SKM-1 treated with dmso at 0.1 percent for 144 hours (cell line): ENCODE results near the gene TMEM123.

Source experiments
- DNase-seq: peaks from one replicate; lab custom pipeline; 2025; ENCODE audit not compliant: unreplicated experiment; lab: John Stamatoyannopoulos, UW

The TMEM123 gene

DNA sequence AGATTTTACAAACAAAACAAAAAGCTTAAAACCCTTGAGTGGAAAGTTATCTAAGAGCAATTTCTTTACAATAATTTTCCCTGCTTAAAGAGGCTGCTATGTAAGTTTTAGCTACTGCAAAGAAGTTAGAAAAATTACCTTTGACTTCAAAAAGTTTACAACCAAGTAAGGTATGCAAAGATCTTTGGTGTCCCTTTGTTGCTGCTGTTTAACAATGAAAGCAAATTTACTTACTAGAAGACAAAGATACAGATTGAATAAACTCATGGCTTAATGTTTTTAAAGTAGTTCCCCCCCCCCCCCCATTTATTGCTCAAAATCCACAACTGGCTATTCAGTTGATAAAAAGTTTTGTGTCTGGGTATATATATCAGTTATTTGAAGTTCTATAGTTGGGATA, 26.0 kb downstream of the TMEM123 start:
- DNase-seq: no peak

DNA sequence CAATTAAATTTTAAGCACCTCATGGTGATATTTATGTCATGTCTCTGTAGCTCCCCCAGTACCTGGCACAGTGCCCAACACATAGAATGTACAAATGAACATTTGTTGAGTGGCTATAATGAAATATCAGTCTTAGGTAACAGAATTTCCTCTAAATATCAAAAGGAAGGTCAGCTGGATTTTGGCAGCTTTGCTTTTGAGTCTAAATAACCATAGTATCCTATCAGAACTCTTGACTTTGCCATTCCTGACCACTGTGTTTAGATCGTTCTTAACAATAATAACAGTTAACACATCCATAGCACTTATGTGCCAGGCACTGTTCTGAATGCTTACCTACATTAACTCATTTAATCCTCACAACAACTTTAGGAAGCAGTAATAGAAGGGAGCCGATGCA, 26.6 kb downstream of the TMEM123 start:
- DNase-seq: no peak

DNA sequence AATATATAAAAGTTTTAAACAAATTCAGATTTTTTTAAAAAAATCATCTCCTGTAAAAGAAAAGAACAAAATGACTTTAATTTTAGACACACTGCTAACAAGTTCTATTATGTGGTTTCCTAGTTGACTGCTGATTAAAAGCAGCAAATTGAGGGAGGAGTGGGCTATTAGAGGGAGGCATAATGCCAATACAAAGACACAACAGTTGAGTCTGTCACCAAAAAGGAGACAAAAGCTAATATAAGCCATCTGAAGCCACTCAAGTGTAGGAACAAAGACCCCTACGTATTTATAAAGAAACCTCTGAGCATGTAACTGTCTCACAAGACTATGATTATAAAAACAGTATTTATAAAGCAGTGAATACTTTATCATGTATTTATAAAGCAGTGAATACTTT, 28.6 kb downstream of the TMEM123 start:
- no peak for DNase-seq

DNA sequence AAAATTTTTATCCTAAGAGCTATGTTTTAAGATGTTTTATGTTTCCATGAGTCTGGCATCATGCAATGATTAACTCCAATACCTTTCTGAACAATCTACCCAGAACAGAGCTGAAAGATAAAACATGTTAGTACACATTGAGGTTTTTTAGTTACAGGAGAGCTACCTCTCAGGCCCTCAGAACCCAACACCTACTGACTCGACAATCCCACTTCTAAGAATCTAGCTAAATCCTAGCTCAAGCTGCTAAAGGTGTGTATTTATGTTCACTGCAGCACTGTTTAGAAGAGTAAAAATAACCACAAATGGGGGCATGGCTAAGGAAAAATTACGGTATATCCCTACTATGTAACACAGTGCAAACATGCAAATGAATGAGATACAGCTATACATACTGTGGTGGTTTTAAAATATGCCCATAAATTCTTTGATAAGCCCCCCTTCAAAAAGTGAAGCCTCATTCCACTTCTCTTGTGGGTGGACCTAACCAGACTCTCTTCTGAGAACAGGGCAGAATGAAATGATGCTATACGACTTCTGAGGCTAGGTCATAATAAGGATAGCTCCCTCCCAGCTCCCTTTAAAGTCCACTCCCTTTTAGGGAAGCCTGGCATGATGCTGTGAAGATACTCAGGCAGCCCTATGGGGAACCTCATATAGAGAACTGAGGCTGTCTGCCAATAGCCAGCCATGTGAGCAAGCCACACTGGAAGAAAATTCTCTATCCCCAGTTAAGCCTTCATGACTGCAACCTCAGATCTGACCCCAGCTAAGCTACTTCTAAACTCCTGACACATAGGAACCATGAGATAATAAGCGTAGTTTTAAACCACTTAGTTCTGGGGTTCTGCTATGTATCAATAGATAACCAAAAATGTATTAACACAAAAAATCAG, 29.5 kb downstream of the TMEM123 start:
- DNase-seq: no peak

DNA sequence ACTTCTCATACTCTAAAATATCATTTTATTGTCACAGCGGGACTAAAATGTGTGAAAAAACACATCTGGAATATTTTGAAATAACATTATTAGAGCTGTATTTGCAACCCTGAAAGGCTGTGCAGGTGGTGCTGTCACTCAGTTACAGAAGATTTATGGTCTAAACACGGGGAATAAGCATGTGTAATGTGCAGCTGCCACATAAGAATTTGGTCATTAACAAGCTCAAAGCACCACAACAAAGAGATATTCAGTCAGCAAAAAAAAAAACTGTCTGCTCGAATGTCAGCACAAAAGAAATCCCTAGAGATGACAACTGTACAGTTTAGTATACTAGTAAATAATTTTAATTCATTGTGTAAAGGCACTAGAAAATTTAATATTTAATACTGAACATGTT, 31.3 kb downstream of the TMEM123 start:
- DNase-seq: no peak

DNA sequence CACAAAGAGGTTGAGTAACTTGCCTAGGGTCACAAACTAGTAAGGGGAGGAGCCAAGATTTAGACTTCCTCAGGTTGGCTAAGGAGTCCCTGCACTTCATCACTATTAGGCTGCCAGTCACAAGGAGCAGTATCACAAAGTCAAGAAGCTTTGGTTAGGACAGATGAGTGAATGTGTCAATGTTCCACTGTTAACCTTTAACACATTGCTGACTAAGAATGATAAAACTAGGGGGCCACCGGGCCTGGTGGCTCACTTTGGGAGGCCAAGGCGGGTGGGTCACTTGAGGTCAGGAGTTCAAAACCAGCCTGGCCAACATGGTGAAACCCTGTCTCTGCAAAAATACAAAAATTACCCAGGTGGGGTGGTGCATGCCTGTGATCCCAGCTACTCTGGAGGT, 32.0 kb downstream of the TMEM123 start:
- no peak for DNase-seq

DNA sequence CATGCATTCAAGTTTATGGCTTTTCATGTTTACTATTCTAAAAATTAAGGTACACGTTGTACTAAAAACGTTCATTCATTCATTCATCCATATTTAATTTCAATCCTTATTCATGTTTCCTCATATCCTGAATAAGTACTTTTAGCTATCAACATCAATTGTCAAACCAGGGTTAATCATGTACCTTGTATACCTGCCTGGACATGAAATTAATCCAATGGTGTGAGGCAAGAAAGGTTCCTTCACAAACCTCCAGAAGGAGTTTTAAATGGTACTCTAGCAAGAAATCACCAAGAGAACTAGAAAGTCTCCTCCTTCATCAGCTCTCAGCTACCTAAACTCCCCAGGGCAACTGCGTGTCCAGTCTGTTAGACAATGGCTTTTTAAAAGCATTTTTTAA, 33.4 kb downstream of the TMEM123 start:
- DNase-seq: no peak

DNA sequence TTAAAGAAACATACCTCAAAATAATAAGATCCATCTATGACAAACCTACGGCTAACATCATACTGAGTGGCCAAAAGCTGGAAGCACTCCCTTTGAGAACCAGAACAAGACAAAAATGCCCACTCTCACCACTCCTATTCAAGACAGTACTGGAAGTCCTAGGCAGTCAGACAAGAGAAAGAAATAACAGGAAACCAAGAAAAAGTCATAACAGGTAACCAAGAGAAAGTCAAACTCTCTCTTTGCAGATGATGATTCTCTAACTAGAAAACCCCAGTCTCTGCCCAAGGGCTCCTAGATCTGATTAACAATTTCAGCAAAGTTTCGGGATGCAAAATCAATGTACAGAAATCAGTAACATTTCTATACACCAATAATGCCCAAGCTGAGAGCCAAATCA, 35.6 kb downstream of the TMEM123 start:
- no peak for DNase-seq

DNA sequence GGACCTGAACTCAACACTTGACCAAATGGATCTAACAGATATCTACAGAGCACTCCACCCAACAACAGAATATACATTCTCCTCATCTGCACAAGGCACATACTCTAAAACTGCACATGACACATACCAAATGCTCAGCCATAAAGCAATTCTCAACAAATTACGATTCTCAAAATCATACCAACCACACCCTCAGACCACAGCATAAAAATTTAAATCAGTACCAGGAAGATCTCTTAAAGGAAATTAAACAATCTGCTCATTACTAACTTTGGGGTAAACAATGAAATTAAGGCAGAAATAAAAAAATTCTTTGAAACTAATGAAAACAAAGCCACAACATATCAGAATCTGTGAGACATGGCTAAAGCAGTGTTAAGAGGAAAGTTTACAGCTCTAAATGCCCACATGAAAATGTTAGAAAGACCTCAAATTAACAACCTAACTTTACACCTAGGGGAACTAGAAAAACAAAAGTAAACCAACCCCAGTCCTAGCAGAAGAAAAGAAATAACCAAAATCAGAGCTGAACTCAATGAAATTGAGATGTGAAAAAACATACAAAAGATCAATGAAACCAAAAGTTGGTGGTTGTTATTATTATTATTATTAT, 37.2 kb downstream of the TMEM123 start:
- DNase-seq: no peak

DNA sequence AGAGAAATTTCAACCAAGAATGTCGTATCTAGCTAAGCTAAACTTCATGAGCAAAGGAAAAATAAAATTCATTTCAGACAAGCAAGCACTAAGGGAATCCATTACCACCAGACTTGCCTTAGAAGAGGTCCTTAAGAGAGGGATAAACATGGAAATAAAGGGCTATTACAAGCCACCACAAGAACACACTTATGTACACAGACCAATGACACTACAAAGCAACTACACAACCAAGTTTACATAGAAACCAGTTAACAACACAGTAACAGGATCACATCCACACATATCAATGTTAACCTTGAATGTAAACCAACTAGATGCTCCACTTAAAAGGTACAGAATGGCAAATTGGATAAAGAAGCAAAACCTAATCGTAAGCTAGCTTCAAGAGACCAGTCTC, 38.0 kb downstream of the TMEM123 start:
- no peak for DNase-seq

DNA sequence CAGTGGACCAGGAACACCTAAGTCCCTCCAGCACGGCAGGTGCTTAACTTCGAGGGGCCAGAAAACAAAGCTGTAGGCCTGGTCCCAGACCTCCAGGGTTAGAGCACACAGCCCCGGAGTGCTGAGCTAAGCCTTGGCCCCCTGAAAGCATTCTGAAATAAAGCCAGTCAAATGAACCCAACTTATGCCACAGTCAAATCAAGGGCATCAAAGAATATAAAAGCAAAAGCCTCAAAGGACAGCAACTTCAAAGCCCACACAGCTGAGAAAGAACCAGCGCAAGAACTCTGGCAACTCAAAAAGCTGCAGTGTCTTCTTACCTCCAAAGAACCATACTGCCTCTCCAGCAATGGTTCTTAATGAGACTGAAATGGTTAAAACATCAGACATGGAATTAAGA, 39.1 kb downstream of the TMEM123 start:
- no peak for DNase-seq

DNA sequence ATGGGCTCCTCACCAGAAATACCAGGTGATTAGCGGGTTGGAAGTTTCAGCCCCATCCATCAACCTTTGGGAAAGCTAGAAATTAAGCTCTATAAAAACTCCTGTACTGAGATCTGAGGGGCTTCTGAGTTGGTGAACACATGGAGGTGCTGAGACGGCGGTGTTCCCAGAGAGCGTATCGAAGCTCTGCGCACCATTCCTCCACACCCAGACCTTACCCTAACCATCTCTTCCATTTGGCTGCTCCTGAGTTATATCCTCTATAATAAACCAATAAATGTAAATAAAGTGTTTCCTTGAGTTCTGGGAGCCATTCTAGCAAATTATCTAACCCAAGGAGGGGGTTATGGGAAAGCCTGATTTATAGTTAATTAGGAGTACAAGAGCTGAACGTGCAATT, 41.4 kb downstream of the TMEM123 start:
- DNase-seq: no peak

DNA sequence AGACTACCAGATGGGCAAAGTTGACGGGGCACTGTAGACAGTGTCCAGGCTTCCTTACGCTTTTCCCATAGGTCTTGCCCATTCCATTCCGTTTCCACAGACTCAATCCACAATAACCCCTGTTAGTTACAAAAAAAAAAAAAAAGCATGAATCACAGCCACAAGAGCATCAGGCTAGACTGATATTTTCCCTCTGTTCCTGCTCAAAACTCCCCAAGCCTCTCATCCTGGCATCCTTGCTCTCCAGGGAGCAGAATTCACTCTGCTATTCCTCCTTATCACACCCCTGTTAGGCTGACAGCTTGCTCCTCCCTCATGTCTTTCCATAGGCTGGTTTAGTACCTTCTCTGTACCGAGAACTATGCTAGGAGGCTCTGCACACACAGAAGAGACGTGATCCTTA, 42.2 kb downstream of the TMEM123 start:
- DNase-seq: no peak

DNA sequence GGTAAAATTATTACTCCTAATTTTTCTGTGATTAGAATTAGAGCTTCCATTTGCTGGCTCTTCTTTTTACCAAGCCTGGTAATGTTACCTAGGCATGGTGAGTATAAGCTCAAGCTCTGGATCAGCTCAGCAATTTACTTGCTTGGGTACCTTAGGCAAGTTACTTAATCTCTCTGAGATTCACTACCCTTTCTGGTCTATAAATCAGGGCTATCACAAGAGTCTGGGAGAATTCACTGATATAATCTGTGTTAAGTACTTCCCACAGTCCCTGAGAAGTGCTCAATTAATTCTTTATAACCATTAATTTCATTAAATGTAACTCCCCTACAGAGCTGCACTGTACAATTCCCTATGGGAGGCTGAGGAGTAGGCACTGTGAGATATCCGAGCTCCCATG, 44.2 kb downstream of the TMEM123 start:
- DNase-seq: no peak

DNA sequence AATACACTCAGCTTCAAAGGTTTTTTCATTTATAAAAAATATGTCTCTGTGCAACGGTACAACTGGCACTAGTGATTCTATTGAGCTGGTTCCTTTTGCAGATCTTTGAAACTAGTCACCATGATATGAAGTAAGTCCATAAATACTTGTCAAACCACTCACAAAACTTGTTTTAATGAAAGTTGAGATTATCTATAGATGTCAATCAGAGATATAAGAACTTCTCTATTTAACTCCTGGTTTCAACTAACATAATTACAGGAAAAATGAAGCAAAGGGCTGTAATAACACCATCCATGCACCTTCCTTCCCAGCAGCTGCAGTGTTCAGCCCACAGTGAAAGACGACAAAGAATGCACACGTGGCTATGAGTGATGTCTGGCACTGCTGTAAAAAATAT, 44.7 kb downstream of the TMEM123 start:
- DNase-seq: no peak

DNA sequence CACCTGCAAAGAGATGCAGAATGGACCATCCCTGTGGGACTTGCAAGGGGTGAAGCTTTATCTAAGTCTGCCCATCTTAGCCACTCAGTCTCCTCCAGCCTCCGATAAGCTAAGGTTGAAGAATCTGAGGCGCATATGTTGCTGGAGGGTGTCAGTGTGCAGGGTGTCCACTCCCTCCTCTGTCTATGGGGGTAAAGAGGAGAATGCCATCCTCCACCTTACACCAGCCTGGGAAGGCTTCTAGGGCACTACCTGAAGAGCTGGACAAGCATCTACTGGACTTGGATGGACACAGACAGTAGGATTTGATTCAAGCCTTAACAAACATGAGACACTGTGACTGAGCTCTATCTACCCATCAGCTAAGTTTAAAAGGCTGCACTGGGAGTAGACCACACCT, 46.5 kb downstream of the TMEM123 start:
- no peak for DNase-seq

DNA sequence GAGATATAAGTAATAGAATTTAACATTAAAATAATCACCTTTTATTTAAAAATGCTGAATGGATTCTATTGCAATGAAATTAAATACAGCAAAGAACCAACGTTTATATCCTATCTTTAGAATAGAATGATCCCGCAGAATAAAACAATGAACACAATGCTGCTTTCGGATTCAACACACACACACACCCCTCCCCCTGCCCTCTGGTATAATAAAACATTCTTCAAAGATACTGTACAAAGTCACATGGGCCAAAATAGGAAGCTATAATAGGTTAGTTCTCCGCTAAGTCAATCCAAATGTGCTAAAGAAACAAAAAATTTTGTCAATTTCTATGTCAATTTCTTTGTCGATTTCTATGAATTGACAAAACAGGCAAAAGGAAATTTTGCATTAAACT, 47.1 kb downstream of the TMEM123 start:
- DNase-seq: no peak

DNA sequence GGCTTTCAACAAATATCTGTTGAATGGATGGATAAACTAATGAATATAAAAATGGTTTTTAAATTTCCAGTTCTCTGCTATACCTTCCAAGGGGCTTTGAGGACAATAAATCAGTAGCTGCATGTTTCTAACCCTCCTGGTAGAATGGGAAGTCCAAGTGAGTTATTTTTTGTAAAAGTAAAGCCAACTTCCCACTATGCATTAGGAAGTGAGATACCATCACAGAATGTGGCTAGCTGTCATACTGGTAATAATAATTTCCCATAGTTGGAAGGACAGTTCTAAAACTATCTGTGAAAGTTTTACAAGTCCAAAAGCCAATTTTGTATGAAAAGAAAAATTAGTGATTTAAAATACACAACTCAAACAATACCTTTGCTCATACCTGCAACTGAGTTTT, 50.0 kb downstream of the TMEM123 start:
- DNase-seq: no peak

DNA sequence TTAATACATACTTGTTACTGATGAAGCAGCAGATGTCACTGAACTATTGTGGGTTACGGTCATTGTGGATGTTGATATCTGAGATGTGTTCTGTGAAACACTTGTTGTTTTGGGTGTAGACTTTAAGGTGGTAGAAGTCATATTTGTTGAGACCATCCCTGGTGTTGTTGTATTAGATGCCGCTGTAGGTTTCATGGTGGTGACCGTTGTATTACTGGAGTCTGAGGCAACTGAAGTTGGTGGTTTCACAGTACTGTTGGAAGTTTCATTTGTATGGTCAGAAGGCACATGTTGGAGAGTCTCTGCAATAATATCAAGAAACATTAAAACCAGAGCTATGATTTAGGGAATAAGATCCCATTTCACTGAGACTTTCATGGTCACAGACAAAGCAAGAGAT, 50.7 kb downstream of the TMEM123 start:
- DNase-seq: no peak

DNA sequence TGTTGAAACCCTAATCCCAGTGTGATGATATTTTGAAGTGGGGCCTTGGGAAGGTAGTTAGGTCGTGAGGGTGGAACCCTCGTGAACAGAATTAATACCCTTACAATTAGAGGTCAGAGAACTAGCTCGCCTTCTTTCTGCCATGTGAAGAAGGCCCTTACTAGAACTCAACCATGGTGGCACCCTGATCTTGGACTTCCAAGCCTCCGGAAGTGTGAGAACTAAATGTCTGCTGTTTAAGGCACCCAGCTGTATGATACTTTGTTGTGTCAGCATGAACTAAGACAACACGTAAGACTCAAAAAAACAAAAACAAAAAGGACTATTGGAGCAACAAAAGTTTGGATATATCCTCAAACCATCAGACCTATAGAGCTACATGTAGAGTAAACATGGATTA, 52.0 kb downstream of the TMEM123 start:
- no peak for DNase-seq

DNA sequence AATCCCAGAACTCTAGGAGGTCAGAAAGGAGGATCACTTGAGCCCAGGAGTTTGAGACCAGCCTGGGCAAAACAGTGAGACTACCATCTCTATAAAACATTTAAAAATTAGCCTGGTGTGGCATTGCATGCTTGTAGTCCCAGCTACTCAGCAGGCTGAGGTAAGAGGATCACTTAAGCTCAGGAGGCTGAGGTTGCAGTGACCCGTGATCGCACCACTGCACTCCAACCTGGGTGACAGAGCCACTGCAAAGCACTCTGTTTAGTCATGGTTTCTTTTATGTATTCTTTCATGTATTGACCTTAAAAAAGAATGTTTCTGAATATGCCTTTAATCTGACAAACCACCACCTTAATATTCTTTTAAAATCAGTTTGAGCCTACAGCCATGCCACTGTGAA, 53.4 kb downstream of the TMEM123 start:
- no peak for DNase-seq

DNA sequence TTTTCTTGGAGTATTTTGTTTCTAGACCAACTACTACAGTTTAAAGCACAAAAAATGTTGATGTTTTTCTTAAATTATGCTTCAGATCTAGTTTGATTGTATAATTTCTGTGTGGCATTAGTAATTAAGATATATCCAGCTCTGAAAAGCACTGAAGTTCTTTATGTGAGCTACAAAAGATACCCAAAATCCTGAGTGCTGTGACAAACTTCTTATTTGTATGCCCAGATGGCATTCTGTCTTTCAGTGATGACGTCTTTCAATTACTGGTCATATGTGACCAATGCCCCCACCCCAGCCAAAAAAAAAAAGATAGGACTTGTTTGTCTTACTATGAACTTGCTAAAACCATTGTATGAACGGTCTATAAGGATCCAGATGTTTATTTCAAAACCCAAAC, 54.3 kb downstream of the TMEM123 start:
- no peak for DNase-seq
